HG03175 (cell line): ENCODE measurements around the gene KLK13.

Source experiments
- ATAC-seq: cut with Tn5 transposase; IDR thresholded peaks from one replicate; pipeline ENCODE4 v1.9.1; 2021; ENCODE audit warnings: mild to moderate bottlenecking, moderate library complexity; ENCODE audit not compliant: unreplicated experiment

Gene KLK13

DNA sequence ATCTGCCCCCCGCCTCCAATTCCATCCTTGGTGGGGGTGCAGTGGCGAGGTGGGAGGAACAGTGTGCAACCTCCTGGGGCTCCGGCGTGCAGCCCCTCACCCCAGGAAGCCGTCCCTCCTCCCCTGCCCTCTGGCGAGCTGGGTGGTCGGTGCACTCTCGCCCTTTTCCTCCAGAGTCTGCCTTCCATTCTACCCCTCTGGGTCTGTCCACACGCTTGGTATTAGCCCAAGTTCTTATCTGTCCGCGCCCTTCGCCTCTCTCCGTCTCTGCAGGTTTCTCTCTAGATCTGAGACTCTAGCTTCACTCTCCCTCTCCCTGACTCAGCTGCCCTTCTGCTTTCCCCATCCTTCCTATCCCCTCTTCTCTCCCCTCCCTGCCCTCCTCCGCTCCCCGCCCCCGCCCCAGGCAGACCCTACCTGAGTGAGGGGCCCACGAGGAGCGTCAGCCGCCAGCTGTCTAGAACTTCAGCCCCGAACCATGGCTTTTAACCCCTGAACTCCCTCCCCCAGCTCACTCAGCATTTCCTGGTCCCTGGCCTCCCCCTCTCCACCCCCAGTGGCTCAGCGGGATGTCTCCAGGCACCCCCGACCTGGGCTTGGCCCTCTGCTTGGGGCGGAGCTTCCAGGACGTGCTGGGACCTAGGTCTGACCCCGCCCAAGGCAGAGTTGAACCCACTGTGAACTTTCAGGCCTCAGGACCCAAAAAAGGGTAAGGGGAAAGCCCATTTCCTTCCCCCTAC is 499 bp upstream of the KLK13 start:
- no peak for ATAC-seq

- ATAC-seq: no peak
These were observed 1.2 kb downstream of the KLK13 start for GRCh38 chr19:51063664-51064063.

GRCh38 chr19:51060973-51061372 is 3.9 kb downstream of the KLK13 start:
- ATAC-seq: no peak

DNA sequence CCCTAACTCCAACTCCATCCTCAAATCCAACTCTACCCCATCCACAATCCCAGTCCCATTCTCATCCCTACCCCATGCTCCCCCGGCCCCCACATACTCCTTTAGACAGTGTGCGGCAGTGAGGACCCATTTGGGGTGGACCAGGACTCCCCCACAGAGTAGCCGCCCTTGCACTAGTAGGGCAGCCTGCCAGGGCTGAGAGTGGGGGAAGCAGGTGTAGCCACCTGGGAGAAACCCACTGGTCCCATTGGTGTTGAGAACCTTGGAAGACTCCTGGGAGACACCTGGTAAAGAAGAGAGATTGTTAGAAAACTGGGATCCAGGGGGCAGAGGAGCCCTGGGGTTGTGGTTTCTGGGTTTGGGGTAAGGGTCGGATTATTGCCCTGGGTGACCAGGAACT is 4.6 kb downstream of the KLK13 start:
- no peak for ATAC-seq

GRCh38 chr19:51059715-51060114 is 5.2 kb downstream of the KLK13 start:
- ATAC-seq: no peak

GRCh38 chr19:51055866-51056265 is 9.0 kb downstream of the KLK13 start:
- no peak for ATAC-seq

GRCh38 chr19:51047031-51047335 is 17.9 kb downstream of the KLK13 start:
- no peak for ATAC-seq

DNA sequence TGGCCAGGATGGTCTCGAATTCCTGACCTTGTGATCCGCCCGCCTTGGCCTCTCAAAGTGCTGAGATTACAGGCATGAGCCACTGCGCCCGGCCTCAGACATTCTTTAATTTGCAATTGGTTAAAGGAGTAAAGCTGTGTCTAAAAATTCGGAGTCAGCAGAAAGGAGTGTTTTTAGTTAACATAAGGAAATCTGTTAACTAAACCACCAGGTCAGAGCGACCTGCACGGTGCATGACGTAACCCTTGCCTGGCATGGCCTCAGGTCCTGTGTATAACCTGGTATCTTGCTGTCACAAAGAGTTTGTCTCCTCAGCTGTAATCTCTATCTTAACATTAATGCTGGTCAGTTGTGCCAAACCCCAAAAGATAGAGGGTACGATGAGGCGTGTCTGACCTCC is 20.6 kb downstream of the KLK13 start:
- ATAC-seq: no peak

DNA sequence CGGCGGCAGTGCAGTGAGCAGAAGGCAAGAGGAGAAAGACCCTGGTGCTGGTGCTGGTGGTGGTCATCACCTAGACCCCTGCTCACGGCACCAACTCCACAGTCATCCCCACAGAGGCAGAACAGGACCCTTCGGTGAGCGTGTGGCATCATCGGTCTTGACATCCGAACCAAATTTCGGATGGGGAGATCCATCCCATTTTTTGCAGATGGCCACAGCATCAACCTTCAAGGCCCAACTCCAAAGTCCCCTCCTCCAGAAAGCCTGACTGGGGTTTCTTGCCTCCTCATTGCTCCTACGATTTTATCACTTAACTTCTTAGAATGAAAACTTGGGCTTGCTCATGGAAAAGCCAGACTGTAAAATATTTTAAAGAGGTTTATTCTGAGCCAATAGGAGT is 21.4 kb downstream of the KLK13 start:
- no peak for ATAC-seq

GRCh38 chr19:51040151-51040550 is 24.7 kb downstream of the KLK13 start:
- no peak for ATAC-seq

- no peak for ATAC-seq
These were observed 28.4 kb downstream of the KLK13 start for GRCh38 chr19:51036519-51036918.

GRCh38 chr19:51034704-51035103 is 30.2 kb downstream of the KLK13 start, which contains the start of gene KLK12:
TSS of gene KLK12 (minus strand) at chr19:51035002. CDS start at chr19:51034621, 381 bp downstream.
- no peak for ATAC-seq

- ATAC-seq: no peak
These were observed 33.0 kb downstream of the KLK13 start for GRCh38 chr19:51031880-51032225.

- ATAC-seq: no peak
These were observed 33.5 kb downstream of the KLK13 start for GRCh38 chr19:51031220-51031879.

- ATAC-seq: no peak
These were observed 34.3 kb downstream of the KLK13 start for GRCh38 chr19:51030631-51031030.

GRCh38 chr19:51029718-51030117 is 35.2 kb downstream of the KLK13 start:
- ATAC-seq: no peak

GRCh38 chr19:51027873-51028272 is 37.0 kb downstream of the KLK13 start:
- no peak for ATAC-seq

GRCh38 chr19:51027126-51027806 is 37.6 kb downstream of the KLK13 start:
- no peak for ATAC-seq

DNA sequence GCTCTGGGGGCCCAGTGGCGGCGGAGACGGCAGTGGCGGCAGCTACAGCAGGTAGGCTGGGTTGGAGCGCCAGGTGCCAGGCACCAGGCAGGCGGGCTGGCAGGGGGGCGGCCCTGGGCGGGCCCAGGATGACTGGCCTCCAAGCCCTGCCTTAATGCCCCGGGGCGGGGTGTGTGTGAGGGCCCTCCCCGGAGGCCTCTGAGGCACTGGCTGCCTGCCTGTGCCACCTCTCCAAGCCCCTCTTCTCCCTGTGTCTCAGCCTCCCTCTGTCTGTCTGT is 38.4 kb downstream of the KLK13 start, which contains the start of gene KLK11:
TSS of gene KLK11 (minus strand) at position 63 of the 278 bp plus-strand sequence. CDS start 985 bp downstream, outside the sequence.
- no peak for ATAC-seq

DNA sequence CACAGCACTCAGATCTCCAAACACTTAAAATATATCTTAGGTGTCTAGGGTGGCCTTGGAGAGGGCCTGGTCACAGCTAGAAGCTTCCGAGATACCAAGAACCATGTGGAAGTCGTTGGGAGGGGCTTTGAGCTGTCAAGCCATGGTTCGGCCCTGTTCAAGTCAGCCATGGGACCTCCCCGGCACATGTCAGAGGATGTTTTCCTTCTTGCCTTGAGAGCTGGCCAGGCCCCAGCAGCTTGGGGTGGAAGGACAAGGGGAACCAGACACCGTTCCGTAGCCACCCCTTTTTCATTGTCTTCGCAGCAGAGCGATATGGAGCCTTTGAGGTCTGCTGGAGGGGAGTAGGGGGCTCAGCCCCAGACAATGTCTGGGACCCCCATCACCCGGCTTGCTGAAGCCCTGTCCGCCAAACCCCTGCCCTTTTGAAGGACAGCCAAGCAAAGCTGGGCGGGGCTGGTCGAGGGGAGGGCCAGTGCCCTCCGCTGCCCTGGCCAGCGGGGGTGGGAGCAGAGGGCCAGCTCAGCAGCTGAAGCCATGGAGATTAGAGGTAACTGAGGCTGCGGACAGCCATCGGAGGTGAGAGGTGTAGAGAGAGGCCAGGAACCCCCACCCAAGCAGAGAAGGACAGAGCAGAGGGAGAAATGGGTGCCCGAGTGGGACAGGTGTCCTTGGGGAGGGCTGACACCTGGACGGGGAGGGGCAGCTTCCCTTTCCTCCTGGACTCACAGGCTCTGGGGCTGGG is 38.9 kb downstream of the KLK13 start:
- ATAC-seq: no peak

- ATAC-seq: no peak
These were observed 39.5 kb downstream of the KLK13 start for GRCh38 chr19:51025401-51025800.

GRCh38 chr19:51024924-51025323 is 40.0 kb downstream of the KLK13 start:
- no peak for ATAC-seq
